PC-9 (cell line): ENCODE data around the gene ABR. TPM values are rescaled to one million over a fixed set of nuclear protein-coding genes. Genes with fewer than 3 reads are reported as not detected.

Source experiments
- BruUV-seq: library from RNA; stranded (reverse); fragments of 400-500 nt; replicated peaks from 2 replicates; lab custom pipeline; 2021; lab: Mats Ljungman, UMichigan
- CTCF ChIA-PET: fragments of 300-600 bp; sonication (Branson Sonifier 250); formaldehyde crosslinking; loops from one replicate; lab custom pipeline; 2022; ENCODE audit warnings: antibody characterized with exemption; lab: Charles Lee
- POLR2A ChIA-PET: fragments of 300-600 bp; sonication (Branson Sonifier 250); formaldehyde crosslinking; loops from one replicate; lab custom pipeline; 2022; ENCODE audit warnings: antibody characterized with exemption; ENCODE audit not compliant: unreplicated experiment; lab: Charles Lee
- DNase-seq, 2 experiments: peaks; one replicate each; pipeline versions ENCODE4 v3.0.0 to v3.0.0-alpha.2; 2015 to 2022; ENCODE audit warnings: mixed read lengths in 1 of 2
- H2AFZ ChIP-seq: fragments of 200-600 bp; sonication (generic); 2 replicates; pipeline ENCODE4 v1.8.1; 2017; ENCODE audit warnings: antibody characterized with exemption
- H3F3A ChIP-seq: fragments of 200-600 bp; sonication (generic); 2 replicates; pipeline ENCODE4 v1.8.1; 2017; ENCODE audit warnings: antibody characterized with exemption, mild to moderate bottlenecking, low read depth; ENCODE audit not compliant: insufficient read depth
- H3K27ac ChIP-seq: fragments of 200-600 bp; sonication (generic); 2 replicates; pipeline ENCODE4 v1.6.1; 2016; ENCODE audit warnings: mixed run types
- H3K27me3 ChIP-seq: fragments of 200-600 bp; sonication (generic); 2 replicates; pipeline ENCODE4 v1.6.1; 2016; ENCODE audit warnings: low read depth, mixed run types; ENCODE audit not compliant: insufficient read depth
- H3K36me3 ChIP-seq: fragments of 200-600 bp; sonication (generic); 2 replicates; pipeline ENCODE4 v1.6.1; 2016; ENCODE audit warnings: low read depth, mixed run types
- H3K4me1 ChIP-seq: fragments of 200-600 bp; sonication (generic); replicated peaks from 2 replicates; pipeline ENCODE4 v1.6.1; 2016; ENCODE audit warnings: mixed run types; ENCODE audit not compliant: insufficient read depth
- H3K4me2 ChIP-seq: fragments of 200-600 bp; sonication (generic); 2 replicates; pipeline ENCODE4 v1.6.1; 2017; ENCODE audit warnings: mixed run types
- H3K4me3 ChIP-seq: fragments of 200-600 bp; sonication (generic); 2 replicates; pipeline ENCODE4 v1.6.1; 2016; ENCODE audit warnings: mixed run types
- H3K79me2 ChIP-seq: fragments of 200-600 bp; sonication (generic); 2 replicates; pipeline ENCODE4 v1.6.1; 2017; ENCODE audit warnings: low read depth, mixed run types
- H3K9me2 ChIP-seq: fragments of 200-600 bp; sonication (generic); 2 replicates; pipeline ENCODE4 v1.8.1; 2017; ENCODE audit warnings: mild to moderate bottlenecking; ENCODE audit not compliant: insufficient read depth
- H3K9me3 ChIP-seq: fragments of 200-600 bp; sonication (generic); 2 replicates; pipeline ENCODE4 v1.8.1; 2016; ENCODE audit warnings: low read depth; ENCODE audit not compliant: insufficient read depth
- H4K20me1 ChIP-seq: fragments of 200-600 bp; sonication (generic); 2 replicates; pipeline ENCODE4 v1.8.1; 2017; ENCODE audit not compliant: insufficient read depth
- CTCF ChIP-seq: fragments of 200-600 bp; sonication (generic); conservative IDR thresholded peaks from 2 replicates; pipeline ENCODE4 v1.6.1; 2017; ENCODE audit warnings: mixed run types, antibody characterized with exemption, mild to moderate bottlenecking, moderate library complexity
- EZH2 ChIP-seq: fragments of 200-600 bp; sonication (generic); IDR thresholded peaks from 2 replicates; pipeline ENCODE4 v1.8.0; 2017; ENCODE audit warnings: antibody characterized with exemption, low read depth
- intact Hi-C: fragments of 100-400 bp; cut with micrococcal nuclease; formaldehyde crosslinking; loops from one replicate; pipeline ENCODE4 v1.10.0; 2022; ENCODE audit not compliant: unreplicated experiment
- total RNA-seq: library from RNA; stranded (reverse); gene quantifications from 2 replicates; pipeline ENCODE4 v1.2.3, GENCODE V29; 2021

ABR gene
- total RNA-seq, 1 experiment from 2014 or later, result 76.0 TPM

GRCh38 chr17:1173432-1174262 lies 6.1 kb downstream of the ABR start:
- DNase-seq, result no peak
- peaks cover 4% of the 10 kb centered on the region; the same call in 1 of the 2 replicates for H4K20me1 ChIP-seq
- TF ChIP-seq EZH2 (no peak), CTCF (no peak)
- no peaks in the 10 kb centered on the region for H3K9me2 ChIP-seq
- H3K27ac ChIP-seq, result no peak overlapping the region
- intact Hi-C loops, result no loop called here
- H2AFZ ChIP-seq, result no peak overlapping the region
- no peak overlapping the region for H3K4me3 ChIP-seq
- H3F3A ChIP-seq, result no peaks in the 10 kb centered on the region; the same call in 1 of the 2 replicates
- no TSS peak for BruUV-seq
- H3K4me2 ChIP-seq, result no peak overlapping the region
- H3K27me3 ChIP-seq, result peaks cover under 1% of the 10 kb centered on the region
- H3K4me1 ChIP-seq, result no peaks in the 10 kb centered on the region
- ChIA-PET CTCF (no interaction called here), POLR2A (interaction anchor here (0.5 kb wide), 1 partner anchor 59 kb away, joined by 3 read pairs; no protein-coding TSS in a partner anchor)
- H3K36me3 ChIP-seq, result no peaks in the 10 kb centered on the region
- H3K9me3 ChIP-seq, result no peaks in the 10 kb centered on the region
- no peaks in the 10 kb centered on the region for H3K79me2 ChIP-seq

GRCh38 chr17:1171953-1172352 lies 7.8 kb downstream of the ABR start:
- no peak overlapping the region for H3K4me3 ChIP-seq
- no peaks in the 10 kb centered on the region for H3K9me3 ChIP-seq
- no peaks in the 10 kb centered on the region for H3K27me3 ChIP-seq
- H3K79me2 ChIP-seq, result no peaks in the 10 kb centered on the region
- H4K20me1 ChIP-seq, result peaks cover 9% of the 10 kb centered on the region; the same call in 1 of the 2 replicates
- no peak for DNase-seq
- H3K9me2 ChIP-seq, result no peaks in the 10 kb centered on the region
- no peak overlapping the region for H3K27ac ChIP-seq
- ChIA-PET POLR2A (interaction anchor here (0.6 kb wide), 1 partner anchor 738 kb away, joined by 4 read pairs; no protein-coding TSS in a partner anchor), CTCF (no interaction called here)
- H3F3A ChIP-seq, result no peaks in the 10 kb centered on the region
- H3K36me3 ChIP-seq, result no peaks in the 10 kb centered on the region
- no peak overlapping the region for H3K4me2 ChIP-seq
- no TSS peak for BruUV-seq
- H2AFZ ChIP-seq, result no peak overlapping the region
- intact Hi-C loops, result no loop called here
- no peaks in the 10 kb centered on the region for H3K4me1 ChIP-seq
- TF ChIP-seq CTCF (no peak), EZH2 (no peak)

GRCh38 chr17:1170739-1171138 lies 9.0 kb downstream of the ABR start:
- ChIA-PET POLR2A (no interaction called here), CTCF (no interaction called here)
- peaks cover 9% of the 10 kb centered on the region; the same call in 1 of the 2 replicates for H4K20me1 ChIP-seq

More at GRCh38 chr17:1170739-1171138, 9.0 kb downstream of the ABR start:
- peak in 1 of 2 experiments; percentile 18 for DNase-seq
- Histone ChIP-seq H2AFZ (no peak overlapping the region), H3K9me3 (no peaks in the 10 kb centered on the region), H3K4me3 (no peak overlapping the region), H3K27me3 (no peaks in the 10 kb centered on the region), H3F3A (no peaks in the 10 kb centered on the region), H3K27ac (no peak overlapping the region), H3K79me2 (no peaks in the 10 kb centered on the region), H3K9me2 (no peaks in the 10 kb centered on the region), H3K4me2 (no peak overlapping the region), H3K4me1 (no peaks in the 10 kb centered on the region), H3K36me3 (no peaks in the 10 kb centered on the region)
- intact Hi-C loops, result no loop called here
- TF ChIP-seq EZH2, result no peak
- peak; percentile 37; the same call in 1 of the 2 replicates for TF ChIP-seq CTCF
- no TSS peak for BruUV-seq
